GM13976 (cell line): ENCODE results near the gene NT5DC2.

Experiments used
- DNase-seq: peaks from one replicate; pipeline ENCODE4 v3.0.0; 2012; ENCODE audit warnings: low spot score
- CTCF ChIP-seq: IDR thresholded peaks from 2 replicates; pipeline ENCODE4 v1.5.1; 2012; ENCODE audit warnings: borderline replicate concordance, mild to moderate bottlenecking; ENCODE audit not compliant: insufficient read depth; ENCODE audit errors: extremely low read depth, missing control alignments, control extremely low read depth
- in situ Hi-C: fragments of 300-500 bp; cut with MboI; formaldehyde crosslinking; loops from one replicate; pipeline ENCODE4 v1.12.0; 2022; ENCODE audit warnings: low sequenced_read_pairs, mixed read lengths, inconsistent platforms; ENCODE audit not compliant: unreplicated experiment

NT5DC2 gene

GRCh38 chr3:52561028-52561747 is 27.5 kb upstream of the NT5DC2 start:
- no peak for TF ChIP-seq CTCF
- in situ Hi-C loops = no loop called here

GRCh38 chr3:52558436-52558835 is 24.8 kb upstream of the NT5DC2 start:
- in situ Hi-C loops = no loop called here
- TF ChIP-seq CTCF = no peak
- DNase-seq = no peak

More at GRCh38 chr3:52561028-52561747, 27.5 kb upstream of the NT5DC2 start:
- DNase-seq = no peak

GRCh38 chr3:52557011-52557960 is 23.6 kb upstream of the NT5DC2 start:
- in situ Hi-C loops = no loop called here
- TF ChIP-seq CTCF = no peak
- no peak for DNase-seq

- in situ Hi-C loops = no loop called here
- no peak for TF ChIP-seq CTCF
- no peak for DNase-seq
Observed at GRCh38 chr3:52555056-52555455, 21.4 kb upstream of the NT5DC2 start.

- no peak for TF ChIP-seq CTCF
- in situ Hi-C loops = no loop called here
- no peak for DNase-seq
Observed at GRCh38 chr3:52554026-52554755, 20.5 kb upstream of the NT5DC2 start.

- TF ChIP-seq CTCF = no peak
- in situ Hi-C loops = no loop called here
- DNase-seq = no peak
Observed at GRCh38 chr3:52552089-52552488, 18.4 kb upstream of the NT5DC2 start.
